ENCODE results near the gene ACTA2.

DNA sequence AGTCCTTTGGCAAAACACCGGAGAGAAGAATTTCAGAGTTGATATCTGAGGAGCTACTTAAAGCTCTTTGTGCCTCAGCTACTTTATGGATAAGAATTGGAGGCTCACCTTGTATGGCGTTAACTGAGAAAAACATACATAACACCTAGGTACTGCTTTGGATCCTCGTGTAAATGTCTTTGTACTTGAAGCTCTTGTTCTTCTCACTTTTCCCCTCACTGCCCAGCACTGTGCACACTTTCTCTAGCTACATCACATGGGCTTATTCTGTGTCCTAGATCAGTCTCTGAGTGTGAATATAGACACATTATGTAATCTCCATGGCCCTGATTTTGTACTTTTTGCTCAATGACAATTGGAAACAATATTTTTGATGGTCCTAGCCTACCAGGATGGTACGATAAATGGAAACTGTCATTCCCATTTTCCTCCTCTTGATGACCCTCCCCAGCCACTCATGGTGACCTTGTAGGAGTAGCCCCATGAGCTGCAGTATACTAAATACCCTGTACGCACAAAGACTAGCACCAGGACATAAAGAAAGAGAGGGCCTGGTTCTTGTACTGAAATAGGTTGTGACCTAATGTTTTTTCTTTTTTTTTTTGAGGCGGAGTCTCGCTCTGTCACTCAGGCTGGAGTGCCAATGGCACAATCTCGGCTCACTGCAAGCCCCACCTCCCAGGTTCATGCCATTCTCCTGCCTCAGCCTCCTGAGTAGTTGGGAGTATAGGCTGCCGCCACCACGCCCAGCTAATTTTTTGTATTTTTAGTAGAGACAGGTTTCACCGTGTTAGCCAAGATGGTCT, 50.4 kb downstream of the ACTA2 start:
- TF ChIP-seq, protein P1, sequence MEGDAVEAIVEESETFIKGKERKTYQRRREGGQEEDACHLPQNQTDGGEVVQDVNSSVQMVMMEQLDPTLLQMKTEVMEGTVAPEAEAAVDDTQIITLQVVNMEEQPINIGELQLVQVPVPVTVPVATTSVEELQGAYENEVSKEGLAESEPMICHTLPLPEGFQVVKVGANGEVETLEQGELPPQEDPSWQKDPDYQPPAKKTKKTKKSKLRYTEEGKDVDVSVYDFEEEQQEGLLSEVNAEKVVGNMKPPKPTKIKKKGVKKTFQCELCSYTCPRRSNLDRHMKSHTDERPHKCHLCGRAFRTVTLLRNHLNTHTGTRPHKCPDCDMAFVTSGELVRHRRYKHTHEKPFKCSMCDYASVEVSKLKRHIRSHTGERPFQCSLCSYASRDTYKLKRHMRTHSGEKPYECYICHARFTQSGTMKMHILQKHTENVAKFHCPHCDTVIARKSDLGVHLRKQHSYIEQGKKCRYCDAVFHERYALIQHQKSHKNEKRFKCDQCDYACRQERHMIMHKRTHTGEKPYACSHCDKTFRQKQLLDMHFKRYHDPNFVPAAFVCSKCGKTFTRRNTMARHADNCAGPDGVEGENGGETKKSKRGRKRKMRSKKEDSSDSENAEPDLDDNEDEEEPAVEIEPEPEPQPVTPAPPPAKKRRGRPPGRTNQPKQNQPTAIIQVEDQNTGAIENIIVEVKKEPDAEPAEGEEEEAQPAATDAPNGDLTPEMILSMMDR (IDR thresholded peaks at IDR 0.05), result no peak
- TF ChIP-seq POLR2A (IDR thresholded peaks at IDR 0.05), result no peak
